Stimulated activated memory B cell treated with anti-CD40 and anti-IgM and Interleukin-4, amounts not matched to agents 10 μg/mL and 1 μg/mL and 100 μg/mL, for 72 hours (primary cell): ENCODE measurements around the gene LMOD1.

Experiments used
- ATAC-seq: fragments of 150-1000 bp; cut with Tn5 transposase; 2 replicates; pipeline ENCODE4 v1.10.0; 2021
- H3K27ac Mint-ChIP-seq: one replicate; pipeline ENCODE4 v1.8.0; 2022; ENCODE audit warnings: mild to moderate bottlenecking, mixed read lengths
- H3K27me3 Mint-ChIP-seq: one replicate; pipeline ENCODE4 v1.8.0; 2022; ENCODE audit warnings: mixed read lengths
- H3K36me3 Mint-ChIP-seq: one replicate; pipeline ENCODE4 v1.8.0; 2022; ENCODE audit warnings: mixed read lengths
- H3K4me1 Mint-ChIP-seq: one replicate; pipeline ENCODE4 v1.8.0; 2022; ENCODE audit warnings: mixed read lengths
- H3K4me3 Mint-ChIP-seq: one replicate; pipeline ENCODE4 v1.8.0; 2022; ENCODE audit warnings: mild to moderate bottlenecking, moderate library complexity, mixed read lengths
- H3K9me3 Mint-ChIP-seq: one replicate; pipeline ENCODE4 v1.8.0; 2022; ENCODE audit warnings: mixed read lengths

LMOD1 gene

GRCh38 chr1:201938440-201939035 is 7.8 kb downstream of the LMOD1 start:
- H3K4me3 Mint-ChIP-seq: no peak overlapping the region
- no peaks in the 10 kb centered on the region for H3K36me3 Mint-ChIP-seq
- no peak overlapping the region for H3K27ac Mint-ChIP-seq

GRCh38 chr1:201937624-201938213 is 8.6 kb downstream of the LMOD1 start:
- no peak overlapping the region for H3K27ac Mint-ChIP-seq
- peaks cover 32% of the 10 kb centered on the region for H3K27me3 Mint-ChIP-seq
- H3K36me3 Mint-ChIP-seq: no peaks in the 10 kb centered on the region
- no peak for ATAC-seq
- H3K4me3 Mint-ChIP-seq: no peak overlapping the region
- H3K4me1 Mint-ChIP-seq: no peaks in the 10 kb centered on the region
- no peaks in the 10 kb centered on the region for H3K9me3 Mint-ChIP-seq

More at GRCh38 chr1:201938440-201939035, 7.8 kb downstream of the LMOD1 start:
- Mint-ChIP-seq H3K9me3 (no peaks in the 10 kb centered on the region), H3K4me1 (no peaks in the 10 kb centered on the region), H3K27me3 (peaks cover 32% of the 10 kb centered on the region)
- no peak for ATAC-seq

- Mint-ChIP-seq H3K4me1 (no peaks in the 10 kb centered on the region), H3K27ac (no peak overlapping the region), H3K9me3 (no peaks in the 10 kb centered on the region), H3K36me3 (no peaks in the 10 kb centered on the region), H3K27me3 (peaks cover 20% of the 10 kb centered on the region), H3K4me3 (no peak overlapping the region)
- ATAC-seq: no peak
These were observed 12.4 kb downstream of the LMOD1 start for GRCh38 chr1:201933840-201934430.

GRCh38 chr1:201930803-201931202 is 15.5 kb downstream of the LMOD1 start:
- no peak overlapping the region for H3K27ac Mint-ChIP-seq
- H3K4me1 Mint-ChIP-seq: no peaks in the 10 kb centered on the region
- no peak for ATAC-seq
- H3K4me3 Mint-ChIP-seq: no peak overlapping the region
- H3K27me3 Mint-ChIP-seq: no peaks in the 10 kb centered on the region
- no peaks in the 10 kb centered on the region for H3K36me3 Mint-ChIP-seq
- H3K9me3 Mint-ChIP-seq: no peaks in the 10 kb centered on the region

- H3K27me3 Mint-ChIP-seq: peaks cover 1% of the 10 kb centered on the region
- no peak for ATAC-seq
- H3K4me1 Mint-ChIP-seq: no peaks in the 10 kb centered on the region
- H3K36me3 Mint-ChIP-seq: no peaks in the 10 kb centered on the region
- H3K9me3 Mint-ChIP-seq: no peaks in the 10 kb centered on the region
- H3K27ac Mint-ChIP-seq: no peak overlapping the region
- no peak overlapping the region for H3K4me3 Mint-ChIP-seq
These were observed 16.2 kb downstream of the LMOD1 start for GRCh38 chr1:201930137-201930536.

GRCh38 chr1:201928266-201928665 is 18.1 kb downstream of the LMOD1 start:
- Mint-ChIP-seq H3K4me1 (peaks cover 6% of the 10 kb centered on the region), H3K4me3 (no peak overlapping the region), H3K27me3 (peaks cover 20% of the 10 kb centered on the region), H3K36me3 (no peaks in the 10 kb centered on the region), H3K27ac (no peak overlapping the region), H3K9me3 (peaks cover 3% of the 10 kb centered on the region)
- ATAC-seq: no peak

GRCh38 chr1:201925981-201926645 is 20.2 kb downstream of the LMOD1 start:
- H3K9me3 Mint-ChIP-seq: peaks cover 3% of the 10 kb centered on the region
- H3K4me1 Mint-ChIP-seq: peaks cover 6% of the 10 kb centered on the region
- no peaks in the 10 kb centered on the region for H3K36me3 Mint-ChIP-seq
- H3K27me3 Mint-ChIP-seq: peaks cover 37% of the 10 kb centered on the region
- no peak overlapping the region for H3K27ac Mint-ChIP-seq
- H3K4me3 Mint-ChIP-seq: no peak overlapping the region
- no peak for ATAC-seq

- H3K4me3 Mint-ChIP-seq: no peak overlapping the region
- H3K27ac Mint-ChIP-seq: no peak overlapping the region
- peaks cover 6% of the 10 kb centered on the region for H3K4me1 Mint-ChIP-seq
- H3K27me3 Mint-ChIP-seq: peaks cover 46% of the 10 kb centered on the region
- peaks cover 3% of the 10 kb centered on the region for H3K9me3 Mint-ChIP-seq
- H3K36me3 Mint-ChIP-seq: no peaks in the 10 kb centered on the region
- no peak for ATAC-seq
These were observed 21.1 kb downstream of the LMOD1 start for GRCh38 chr1:201925301-201925567.

- Mint-ChIP-seq H3K36me3 (no peaks in the 10 kb centered on the region), H3K27ac (no peak overlapping the region), H3K9me3 (peaks cover 3% of the 10 kb centered on the region), H3K27me3 (peaks cover 61% of the 10 kb centered on the region), H3K4me3 (no peak overlapping the region), H3K4me1 (peaks cover 6% of the 10 kb centered on the region)
- no peak for ATAC-seq
These were observed 24.3 kb downstream of the LMOD1 start for GRCh38 chr1:201921952-201922558.

- ATAC-seq: no peak
- no peaks in the 10 kb centered on the region for H3K4me1 Mint-ChIP-seq
- H3K36me3 Mint-ChIP-seq: no peaks in the 10 kb centered on the region
- peaks cover 63% of the 10 kb centered on the region for H3K27me3 Mint-ChIP-seq
- H3K9me3 Mint-ChIP-seq: no peaks in the 10 kb centered on the region
- no peak overlapping the region for H3K27ac Mint-ChIP-seq
- H3K4me3 Mint-ChIP-seq: no peak overlapping the region
These were observed 28.0 kb downstream of the LMOD1 start for GRCh38 chr1:201918343-201918742.

GRCh38 chr1:201917362-201918033 is 28.9 kb downstream of the LMOD1 start:
- H3K4me3 Mint-ChIP-seq: no peak overlapping the region
- no peaks in the 10 kb centered on the region for H3K9me3 Mint-ChIP-seq
- H3K36me3 Mint-ChIP-seq: no peaks in the 10 kb centered on the region
- ATAC-seq: no peak
- peaks cover 59% of the 10 kb centered on the region for H3K27me3 Mint-ChIP-seq
- no peak overlapping the region for H3K27ac Mint-ChIP-seq
- H3K4me1 Mint-ChIP-seq: no peaks in the 10 kb centered on the region

GRCh38 chr1:201916649-201917249 is 29.6 kb downstream of the LMOD1 start:
- no peaks in the 10 kb centered on the region for H3K4me1 Mint-ChIP-seq
- no peak overlapping the region for H3K27ac Mint-ChIP-seq
- no peak overlapping the region for H3K4me3 Mint-ChIP-seq
- H3K36me3 Mint-ChIP-seq: no peaks in the 10 kb centered on the region
- H3K27me3 Mint-ChIP-seq: peaks cover 52% of the 10 kb centered on the region
- peak; percentile 49 for ATAC-seq
- H3K9me3 Mint-ChIP-seq: no peaks in the 10 kb centered on the region

GRCh38 chr1:201914456-201915235 is 31.7 kb downstream of the LMOD1 start:
- H3K4me1 Mint-ChIP-seq: no peaks in the 10 kb centered on the region
- H3K36me3 Mint-ChIP-seq: no peaks in the 10 kb centered on the region
- no peak overlapping the region for H3K4me3 Mint-ChIP-seq
- H3K9me3 Mint-ChIP-seq: no peaks in the 10 kb centered on the region
- ATAC-seq: no peak
- peaks cover 44% of the 10 kb centered on the region for H3K27me3 Mint-ChIP-seq
- H3K27ac Mint-ChIP-seq: no peak overlapping the region

GRCh38 chr1:201912832-201913231 is 33.5 kb downstream of the LMOD1 start:
- Mint-ChIP-seq H3K4me1 (no peaks in the 10 kb centered on the region), H3K4me3 (no peak overlapping the region), H3K27ac (no peak overlapping the region), H3K9me3 (no peaks in the 10 kb centered on the region), H3K36me3 (no peaks in the 10 kb centered on the region), H3K27me3 (peaks cover 39% of the 10 kb centered on the region)
- ATAC-seq: no peak
